Lower lobe of right lung (tissue), 2 donors: ENCODE results near the gene FAM83C. TPM values are rescaled to one million over a fixed set of nuclear protein-coding genes. Genes with fewer than 3 reads are reported as not detected.
A peak's percentile ranks its signal among the peaks of the same experiment; 100 is the strongest.

ENCODE experiments used
- ATAC-seq, 2 donors: fragments of 200-7000 bp; cut with Tn5 transposase; one replicate each; pipeline ENCODE4 v1.9.1; 2020 to 2022; ENCODE audit warnings: mild to moderate bottlenecking in 2 of 2, moderate library complexity in 2 of 2
- DNase-seq: peaks from one replicate; pipeline ENCODE4 v3.0.0-alpha.2; 2020
- H3K27ac ChIP-seq: fragments of 200-600 bp; one replicate; pipeline ENCODE4 v1.8.0; 2022
- H3K27me3 ChIP-seq: fragments of 200-600 bp; one replicate; pipeline ENCODE4 v1.8.0; 2022; ENCODE audit warnings: low read depth
- H3K36me3 ChIP-seq: fragments of 200-600 bp; one replicate; pipeline ENCODE4 v1.8.0; 2022; ENCODE audit warnings: mild to moderate bottlenecking
- H3K4me1 ChIP-seq: fragments of 200-600 bp; one replicate; pipeline ENCODE4 v1.8.0; 2022
- H3K4me3 ChIP-seq: fragments of 200-600 bp; one replicate; pipeline ENCODE4 v1.8.0; 2022; ENCODE audit warnings: mild to moderate bottlenecking
- H3K9me3 ChIP-seq: fragments of 200-600 bp; one replicate; pipeline ENCODE4 v1.8.0; 2022
- CTCF ChIP-seq: fragments of 200-600 bp; IDR thresholded peaks from one replicate; pipeline ENCODE4 v1.8.0; 2022; ENCODE audit warnings: antibody characterized with exemption, mild to moderate bottlenecking
- intact Hi-C: fragments of 100-400 bp; cut with DNase I; formaldehyde crosslinking; loops from one replicate; pipeline ENCODE4 v1.11.0; 2022
- total RNA-seq: library from RNA; stranded (reverse); fragmentation: NEBNext Ultra II Directional; extraction: Animal tissue kit (Norgen Biotek cat#: 25700); gene quantifications from one replicate; pipeline ENCODE4 v1.2.1, GENCODE V29; 2021
- donor health status: DM: no; HTN: yes; CAD: no; lungs with severe emphysema.

Gene FAM83C
- total RNA-seq, 1 donor from 2014 or later, result not detected

GRCh38 chr20:35277127-35277526 lies 15.1 kb downstream of the FAM83C start:
- intact Hi-C loops, result no loop called here

GRCh38 chr20:35276408-35276807 lies 15.8 kb downstream of the FAM83C start:
- TF ChIP-seq CTCF, result no peak
- no peak for ATAC-seq
- intact Hi-C loops, result no loop called here
- DNase-seq, result no peak
- H3K9me3 ChIP-seq, result no peaks in the 10 kb centered on the region
- no peaks in the 10 kb centered on the region for H3K27me3 ChIP-seq
- H3K4me3 ChIP-seq, result peak overlapping the region; percentile 79
- H3K36me3 ChIP-seq, result peaks cover 69% of the 10 kb centered on the region
- H3K4me1 ChIP-seq, result peaks cover 20% of the 10 kb centered on the region
- peak overlapping the region; percentile 99 for H3K27ac ChIP-seq

More at GRCh38 chr20:35277127-35277526, 15.1 kb downstream of the FAM83C start:
- Histone ChIP-seq H3K27me3 (no peaks in the 10 kb centered on the region), H3K36me3 (peaks cover 65% of the 10 kb centered on the region), H3K9me3 (no peaks in the 10 kb centered on the region), H3K27ac (peak overlapping the region; percentile 99), H3K4me1 (peaks cover 20% of the 10 kb centered on the region), H3K4me3 (peak overlapping the region; percentile 79)
- no peak for DNase-seq
- ATAC-seq, result no peak
- no peak for TF ChIP-seq CTCF

GRCh38 chr20:35275741-35276251 lies 16.4 kb downstream of the FAM83C start:
- H3K27ac ChIP-seq, result no peak overlapping the region
- no peak for TF ChIP-seq CTCF
- DNase-seq (no peak), ATAC-seq (no peak)
- no peaks in the 10 kb centered on the region for H3K9me3 ChIP-seq
- intact Hi-C loops, result no loop called here
- no peak overlapping the region for H3K4me3 ChIP-seq
- peaks cover 20% of the 10 kb centered on the region for H3K4me1 ChIP-seq
- no peaks in the 10 kb centered on the region for H3K27me3 ChIP-seq
- H3K36me3 ChIP-seq, result peaks cover 72% of the 10 kb centered on the region

GRCh38 chr20:35274172-35275092 lies 17.8 kb downstream of the FAM83C start:
- intact Hi-C loops, result no loop called here
- no peak for ATAC-seq
- TF ChIP-seq CTCF, result no peak
- H3K27me3 ChIP-seq, result no peaks in the 10 kb centered on the region
- no peak overlapping the region for H3K27ac ChIP-seq
- no peaks in the 10 kb centered on the region for H3K9me3 ChIP-seq
- no peak for DNase-seq
- no peak overlapping the region for H3K4me3 ChIP-seq
- peaks cover 72% of the 10 kb centered on the region for H3K36me3 ChIP-seq
- peaks cover 23% of the 10 kb centered on the region for H3K4me1 ChIP-seq

GRCh38 chr20:35273449-35274171 lies 18.6 kb downstream of the FAM83C start:
- Histone ChIP-seq H3K27ac (no peak overlapping the region), H3K27me3 (no peaks in the 10 kb centered on the region), H3K36me3 (peaks cover 69% of the 10 kb centered on the region), H3K9me3 (no peaks in the 10 kb centered on the region), H3K4me1 (peaks cover 25% of the 10 kb centered on the region), H3K4me3 (no peak overlapping the region)
- DNase-seq, result no peak
- intact Hi-C loops, result no loop called here
- no peak for ATAC-seq
- TF ChIP-seq CTCF, result no peak
